Fibroblast of gingiva (primary cell): ENCODE data around the gene OR10A3.
"Not testable (repeated sequence)": the region's sequence is repeated elsewhere in the genome, so short reads cannot be mapped to it uniquely, and the experiment has no call there.

Experiments
- DNase-seq: peaks from one replicate; pipeline ENCODE4 v3.0.0-alpha.2; 2011; ENCODE audit warnings: low read depth

OR10A3 gene, protein sequence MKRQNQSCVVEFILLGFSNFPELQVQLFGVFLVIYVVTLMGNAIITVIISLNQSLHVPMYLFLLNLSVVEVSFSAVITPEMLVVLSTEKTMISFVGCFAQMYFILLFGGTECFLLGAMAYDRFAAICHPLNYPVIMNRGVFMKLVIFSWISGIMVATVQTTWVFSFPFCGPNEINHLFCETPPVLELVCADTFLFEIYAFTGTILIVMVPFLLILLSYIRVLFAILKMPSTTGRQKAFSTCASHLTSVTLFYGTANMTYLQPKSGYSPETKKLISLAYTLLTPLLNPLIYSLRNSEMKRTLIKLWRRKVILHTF

DNA sequence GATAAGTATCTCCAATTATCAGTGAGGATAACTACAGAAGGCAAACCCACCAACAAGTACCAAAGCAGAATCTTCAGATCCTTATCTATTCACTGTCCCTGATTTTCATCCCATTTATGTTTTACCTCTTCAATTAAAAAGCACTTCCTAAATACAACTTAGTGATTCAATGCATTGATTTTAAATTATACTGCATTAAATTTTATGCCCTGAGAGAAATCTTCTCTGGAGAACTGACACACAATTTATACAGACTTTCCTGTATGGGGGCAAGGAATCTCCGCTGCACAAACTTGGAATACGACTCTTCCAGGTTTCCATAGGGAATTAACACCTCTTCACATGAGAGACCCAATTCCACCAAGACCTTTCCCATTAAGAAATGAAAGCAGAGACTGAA lies at the start of gene OR10A3:
Gene OR10A3 (minus strand): TSS at position 101 of the 400 bp plus-strand sequence. CDS start 2,188 bp downstream, outside the sequence.
- DNase-seq: no peak

DNA sequence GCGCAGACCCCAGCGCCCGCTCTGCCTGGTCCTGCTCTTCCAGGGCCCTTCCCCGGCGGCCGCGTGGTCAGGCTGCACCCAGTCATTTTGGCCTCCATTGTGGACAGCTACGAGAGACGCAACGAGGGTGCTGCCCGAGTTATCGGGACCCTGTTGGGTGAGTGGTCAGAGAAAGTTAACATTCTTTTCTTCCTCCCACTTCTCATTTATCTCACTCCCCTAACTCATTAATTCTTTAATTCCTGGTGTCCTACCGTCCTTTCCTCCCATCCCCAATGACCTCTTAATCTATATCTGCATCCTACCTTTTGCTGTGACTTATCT lies 46.0 kb upstream of the OR10A3 start:
- not testable (repeated sequence) for DNase-seq

DNA sequence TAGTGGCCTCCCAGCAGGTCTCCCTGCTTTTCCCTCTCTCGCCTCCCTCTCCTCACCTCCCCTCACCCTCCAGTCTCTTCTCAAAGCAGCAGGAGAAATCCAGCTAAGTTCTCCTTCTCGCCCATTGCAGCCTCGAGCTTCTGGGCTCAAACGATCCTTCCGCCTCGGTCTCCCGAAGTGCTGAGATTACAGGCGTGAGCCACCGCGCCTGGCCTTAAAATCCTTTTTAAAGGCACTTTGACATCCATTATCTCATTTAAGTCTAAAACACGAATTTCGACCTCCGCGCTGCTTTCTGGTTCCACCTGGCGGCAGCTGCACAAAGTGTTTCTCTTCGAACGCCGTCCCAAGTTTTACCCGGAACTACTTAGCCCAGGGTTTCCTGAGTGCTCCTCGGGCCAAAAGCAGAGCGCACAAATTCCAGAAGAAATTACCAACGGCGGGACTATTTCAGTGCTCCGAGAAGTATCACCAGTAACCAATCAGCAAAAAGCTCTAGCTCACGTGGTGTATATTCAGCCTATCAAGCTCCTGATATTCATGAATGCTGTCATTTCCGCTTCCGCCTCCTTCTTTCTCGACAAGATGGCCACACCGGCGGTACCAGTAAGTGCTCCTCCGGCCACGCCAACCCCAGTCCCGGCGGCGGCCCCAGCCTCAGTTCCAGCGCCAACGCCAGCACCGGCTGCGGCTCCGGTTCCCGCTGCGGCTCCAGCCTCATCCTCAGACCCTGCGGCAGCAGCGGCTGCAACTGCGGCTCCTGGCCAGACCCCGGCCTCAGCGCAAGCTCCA lies 45.5 kb upstream of the OR10A3 start, which contains the start of gene EIF3F:
Gene EIF3F (plus strand): TSS at position 570 of the 792 bp plus-strand sequence. CDS start 16 bp downstream, at position 586.
- peak; percentile 99 for DNase-seq

DNA sequence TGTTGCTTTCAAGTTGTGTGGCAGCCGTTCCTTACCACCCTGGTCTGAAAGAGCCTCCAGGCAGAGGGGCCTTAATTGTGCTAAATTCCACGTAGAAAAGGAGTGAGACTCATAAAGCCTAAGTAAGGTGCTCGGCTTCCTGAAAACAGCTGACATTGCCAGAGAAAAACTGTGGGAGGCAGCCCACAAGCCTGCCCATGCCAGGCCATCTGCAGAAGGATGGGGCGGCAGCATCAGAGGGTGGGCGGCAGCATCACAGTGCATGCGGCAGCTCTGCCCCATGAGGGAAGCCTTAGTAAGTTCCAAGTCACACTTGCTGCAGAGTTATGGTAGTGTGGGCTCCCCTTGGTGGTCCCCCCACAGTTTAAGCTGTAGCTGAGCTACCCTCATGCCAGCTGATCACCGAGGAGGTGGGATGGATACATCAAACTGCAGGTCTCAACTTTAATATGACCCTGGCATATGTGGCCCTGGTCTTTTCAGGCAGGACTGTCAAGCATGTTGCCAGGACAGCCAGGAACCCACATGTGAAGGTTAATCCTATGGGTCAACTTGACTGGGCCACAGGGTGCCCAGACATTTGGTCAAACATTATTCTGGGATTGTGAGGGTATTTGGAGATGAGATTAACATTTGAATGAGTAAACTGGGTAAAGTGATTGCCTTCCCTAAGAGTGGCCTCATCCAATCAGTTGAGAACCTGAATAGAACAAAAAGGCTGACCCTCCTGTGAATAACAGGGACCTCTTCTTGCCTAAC lies 42.5 kb upstream of the OR10A3 start:
- DNase-seq: no peak

DNA sequence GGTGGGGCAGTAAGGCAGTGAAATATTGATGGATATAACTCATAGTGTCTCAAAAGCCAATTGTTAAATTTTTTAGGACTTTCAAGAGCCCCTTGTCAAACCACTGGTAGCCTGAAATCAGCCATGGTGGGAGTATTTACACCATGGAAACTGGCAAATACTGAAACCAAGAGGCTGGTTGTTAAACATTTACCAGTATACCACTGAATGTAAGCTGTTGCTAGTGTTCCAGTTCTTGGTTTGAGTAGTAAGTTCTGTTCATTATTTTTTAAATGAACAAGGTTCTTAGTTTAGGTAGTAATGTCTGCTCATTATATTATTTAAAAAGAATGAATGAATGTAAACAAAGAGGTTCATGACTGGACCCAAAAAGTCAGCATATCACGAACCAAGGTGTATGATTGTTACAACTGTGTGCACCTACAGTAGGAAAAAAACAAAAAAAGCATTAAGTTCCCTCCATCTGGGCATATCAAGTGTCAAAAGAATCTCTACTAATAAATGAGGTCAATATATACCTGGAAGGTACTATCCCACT lies 41.1 kb upstream of the OR10A3 start:
- DNase-seq: no peak

DNA sequence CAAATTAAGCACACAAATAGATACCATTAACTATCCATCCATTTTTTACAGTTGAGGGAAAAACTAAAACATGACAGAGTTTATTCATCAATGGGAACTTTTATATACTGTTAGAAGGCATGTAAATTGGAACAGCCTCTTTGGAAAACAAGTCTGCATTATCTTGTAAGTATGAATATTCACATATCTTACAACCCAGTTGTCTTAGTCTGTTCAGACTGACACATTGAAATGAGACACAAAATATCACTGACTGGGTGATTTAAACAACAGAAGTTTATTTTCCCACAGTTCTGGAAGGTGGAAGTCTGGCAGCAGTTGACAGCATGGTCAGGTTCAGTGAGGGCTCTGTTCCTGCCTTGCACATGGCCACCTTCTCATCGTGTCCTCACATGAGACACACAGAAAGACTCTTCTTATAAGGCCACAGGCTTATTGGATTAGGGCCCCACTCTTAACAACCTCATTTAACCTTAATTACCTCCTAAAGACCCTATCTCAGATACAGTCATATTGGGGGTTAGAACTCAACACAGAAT lies 40.2 kb upstream of the OR10A3 start:
- DNase-seq: no peak

DNA sequence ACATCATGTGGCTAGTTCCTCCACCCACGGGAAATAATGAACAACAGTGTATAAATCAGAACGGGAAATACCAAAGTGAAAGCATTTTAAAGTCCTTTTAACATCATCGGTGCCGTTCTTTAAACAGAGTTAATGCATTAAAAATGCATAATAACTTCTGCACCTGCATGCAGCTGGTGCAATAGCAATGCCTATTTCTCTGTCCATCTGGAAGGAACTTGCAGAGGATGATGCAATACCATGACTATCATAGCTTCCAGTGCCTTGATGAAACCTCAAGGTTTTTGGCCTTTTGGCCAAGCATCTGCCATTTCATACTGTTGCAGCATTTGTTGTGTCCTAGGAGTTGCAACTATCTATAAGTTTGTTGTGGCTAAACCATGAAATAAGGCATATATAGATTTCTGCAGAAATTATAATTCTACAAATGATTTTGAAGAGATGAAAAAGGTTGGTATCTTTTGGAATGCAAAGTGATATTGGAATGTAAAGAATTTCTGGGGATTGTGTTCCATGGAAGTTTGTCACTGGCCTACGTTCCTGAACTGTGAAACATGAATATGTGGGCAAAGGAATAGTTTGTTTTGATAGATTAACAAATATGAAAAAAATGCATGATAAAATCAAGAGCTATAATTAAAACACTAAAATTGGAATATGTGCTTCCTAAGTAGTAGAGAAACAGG lies 35.9 kb upstream of the OR10A3 start:
- peak; percentile 90 for DNase-seq

DNA sequence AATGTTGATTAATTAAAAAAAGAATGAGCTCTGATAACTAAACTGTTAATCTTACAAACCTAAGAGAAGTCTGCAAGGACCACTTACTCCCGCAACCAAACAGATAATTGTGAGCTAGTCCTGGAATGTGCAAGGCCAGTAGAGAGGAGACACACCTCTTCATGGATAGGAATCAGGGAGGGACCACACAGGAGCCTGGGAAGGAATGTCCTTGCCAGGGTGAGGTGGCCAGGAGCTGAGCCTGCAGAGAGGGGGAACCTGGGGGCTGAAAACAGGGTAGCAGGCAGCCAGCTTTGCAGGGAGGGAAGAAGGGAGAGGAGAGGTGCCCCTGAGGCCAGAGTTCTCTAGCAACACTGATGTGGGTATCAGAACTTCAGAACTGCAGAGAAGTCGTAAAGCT lies 33.2 kb upstream of the OR10A3 start:
- no peak for DNase-seq

DNA sequence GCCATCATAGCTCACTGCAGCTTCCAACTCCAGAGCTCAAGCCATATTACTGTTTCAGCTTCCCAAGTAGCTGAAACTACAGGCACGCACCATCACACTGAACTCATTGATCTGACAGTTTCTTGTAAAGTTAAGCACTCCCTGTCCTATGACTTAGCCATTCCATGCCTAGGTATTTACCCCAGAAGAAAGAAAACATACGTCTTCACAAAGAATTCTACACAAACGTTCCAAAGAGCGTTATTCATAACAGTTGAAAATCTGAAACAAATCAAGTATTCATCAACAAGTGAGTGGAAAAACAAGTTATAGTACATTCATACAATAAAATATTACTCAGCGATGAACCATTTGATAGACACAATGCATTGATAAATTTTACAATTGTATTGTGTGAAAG lies 31.5 kb upstream of the OR10A3 start:
- peak; percentile 27 for DNase-seq

DNA sequence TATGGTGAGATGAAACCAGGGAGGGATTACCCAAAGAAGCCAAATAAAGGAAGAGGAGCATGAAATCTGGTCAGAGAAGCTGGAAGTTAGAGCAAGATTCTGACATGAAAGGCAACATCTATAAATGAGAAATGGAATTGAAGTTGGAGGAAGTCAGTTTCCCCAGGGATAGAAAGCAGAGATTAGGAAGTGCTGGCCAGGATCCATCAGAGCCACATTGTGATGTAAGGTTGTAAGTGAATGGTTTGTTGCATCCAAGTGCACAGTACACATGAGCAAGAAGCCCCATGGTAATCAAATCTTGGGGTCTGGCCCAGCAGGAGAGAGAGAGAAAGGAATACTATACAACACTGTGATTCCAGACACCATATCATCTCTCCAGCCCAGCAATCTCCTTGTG lies 30.3 kb upstream of the OR10A3 start:
- DNase-seq: no peak

DNA sequence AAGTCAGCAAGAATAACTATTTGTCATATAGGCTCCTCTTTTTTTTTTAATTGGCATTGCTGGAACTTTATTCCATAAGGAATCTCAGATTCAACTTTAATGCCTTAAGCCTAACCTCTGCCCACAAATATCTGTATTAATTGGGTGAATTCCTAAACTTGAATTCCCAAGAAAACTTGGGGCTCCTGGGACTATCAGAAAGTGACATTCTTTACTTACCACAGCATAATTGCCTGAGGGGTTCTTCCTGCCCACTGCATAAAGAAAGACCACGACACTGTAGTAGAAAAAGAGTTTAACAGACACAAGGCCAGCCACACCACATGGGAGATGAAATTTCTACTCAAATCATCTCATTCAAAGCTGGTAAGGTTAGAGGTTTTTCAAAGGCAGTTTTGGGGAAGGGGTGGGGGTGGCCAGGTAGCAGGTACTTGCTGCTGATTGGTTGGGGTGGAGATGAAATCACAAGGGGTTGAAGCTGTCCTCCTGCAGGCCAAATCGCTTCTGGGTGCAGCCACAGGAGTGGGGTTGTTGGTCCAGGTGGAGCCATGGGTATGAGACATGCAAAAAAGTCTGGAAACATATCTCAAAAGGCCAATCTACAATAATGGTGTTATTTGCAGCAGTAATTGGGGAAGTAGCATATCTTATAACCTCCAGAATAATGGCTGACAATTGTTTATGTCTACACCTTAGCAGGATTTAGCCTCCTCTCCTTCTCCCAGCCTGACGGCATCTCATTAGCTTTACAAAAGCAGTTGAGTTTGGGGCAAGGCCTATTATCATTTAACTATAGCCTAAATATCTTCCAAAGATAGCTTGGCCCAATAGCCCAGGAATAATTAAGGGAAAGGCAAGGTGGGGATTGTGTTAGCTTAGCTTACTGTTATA lies 28.5 kb upstream of the OR10A3 start:
- DNase-seq: no peak

DNA sequence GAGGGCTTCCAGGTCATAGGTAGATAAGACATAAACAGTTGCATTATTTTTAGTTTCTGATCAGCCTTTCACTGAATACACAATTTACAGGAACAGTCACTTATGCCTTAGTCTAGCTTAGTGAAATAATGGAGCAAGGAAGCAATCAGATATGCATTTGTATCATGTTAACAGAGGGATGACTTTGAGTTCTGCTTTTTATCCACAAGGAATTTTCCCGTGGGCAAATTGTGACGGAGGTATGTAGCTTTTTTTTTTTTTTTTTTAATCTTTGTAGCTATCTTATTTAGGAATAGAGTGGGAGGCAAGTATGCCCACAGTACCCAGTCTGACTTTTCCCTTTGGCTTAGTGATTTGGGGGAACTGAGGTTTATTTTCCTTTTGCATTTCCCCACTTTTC lies 27.2 kb upstream of the OR10A3 start:
- no peak for DNase-seq

DNA sequence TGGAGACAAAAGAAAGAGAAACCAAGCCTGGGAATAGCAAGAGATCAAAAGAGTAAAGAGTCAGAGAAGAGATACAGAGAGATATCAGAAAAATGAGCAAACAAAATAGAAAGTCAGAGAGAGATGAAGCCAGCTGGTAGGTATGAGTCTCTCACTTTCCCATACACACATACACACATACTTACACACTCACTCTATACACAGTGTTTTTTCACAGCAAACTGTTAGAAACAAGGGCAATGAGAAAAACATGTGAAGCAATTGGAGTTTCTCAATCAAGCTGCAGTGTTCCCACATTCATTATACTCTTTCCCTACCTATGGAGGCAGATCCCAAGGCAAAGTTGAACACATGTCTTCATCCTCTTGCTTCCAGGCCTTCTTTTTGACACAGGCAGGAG lies 26.3 kb upstream of the OR10A3 start:
- peak; percentile 43 for DNase-seq

DNA sequence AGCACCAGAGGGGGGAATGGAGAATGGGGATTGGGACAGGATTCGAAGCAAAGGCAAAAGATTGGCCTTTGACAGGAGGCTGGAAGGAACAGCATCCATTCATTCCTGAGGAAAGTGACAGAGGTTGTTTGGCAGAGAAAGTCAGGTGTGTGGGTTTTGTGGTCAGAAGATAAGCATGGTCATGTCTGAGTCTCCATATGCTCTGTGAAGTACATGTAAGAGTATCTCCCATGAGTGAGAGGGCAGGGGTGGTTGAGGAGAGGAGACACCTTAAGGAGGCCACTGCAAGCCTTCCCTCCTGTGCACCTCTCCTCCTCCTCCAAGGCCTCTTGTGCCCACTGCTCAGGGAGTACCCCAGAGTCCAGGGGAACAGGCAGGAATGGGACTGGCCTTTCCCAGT lies 25.6 kb upstream of the OR10A3 start:
- DNase-seq: no peak

DNA sequence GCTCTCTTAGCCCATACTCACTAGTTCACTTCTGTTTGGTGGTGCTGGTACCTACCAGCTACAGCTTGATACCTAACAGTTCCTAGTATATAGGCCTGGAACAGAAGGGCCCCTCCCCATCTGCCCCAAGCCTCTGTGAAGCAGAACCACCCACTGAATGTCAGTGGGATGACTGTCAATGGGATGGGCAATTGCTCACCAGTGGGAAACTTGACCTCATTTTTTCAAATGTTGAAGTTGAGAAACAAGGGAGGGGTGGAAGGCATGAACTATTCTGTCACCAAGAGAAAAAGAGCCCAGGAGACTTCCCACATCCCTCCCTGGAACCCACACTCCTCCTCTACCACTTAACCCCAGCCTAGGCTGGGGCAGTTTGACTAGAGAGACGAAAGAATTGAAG lies 23.9 kb upstream of the OR10A3 start, which contains the start of gene NLRP10:
Gene NLRP10 (minus strand): TSS at position 62 of the 400 bp plus-strand sequence. CDS start 1,952 bp downstream, outside the sequence.
- DNase-seq: peak; percentile 76

DNA sequence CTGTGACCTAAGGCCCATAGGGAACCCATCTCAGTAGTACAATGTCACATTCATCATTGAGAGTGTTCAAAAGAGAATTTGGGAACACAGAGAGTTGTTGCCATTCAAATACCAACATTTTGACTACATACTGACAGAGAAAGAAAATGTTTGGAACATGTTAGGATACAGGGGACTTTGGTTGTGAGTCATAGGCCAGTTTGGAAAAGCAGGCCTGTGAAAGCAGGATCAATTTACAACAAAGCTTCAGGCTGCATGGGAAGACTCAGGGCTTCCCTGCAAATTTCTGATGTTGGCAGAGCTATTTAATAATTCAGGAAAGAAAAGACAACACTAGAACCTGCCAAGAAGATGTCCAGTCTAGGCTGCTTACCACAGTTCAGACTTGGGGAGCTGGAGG lies 23.4 kb upstream of the OR10A3 start:
- DNase-seq: peak; percentile 75

DNA sequence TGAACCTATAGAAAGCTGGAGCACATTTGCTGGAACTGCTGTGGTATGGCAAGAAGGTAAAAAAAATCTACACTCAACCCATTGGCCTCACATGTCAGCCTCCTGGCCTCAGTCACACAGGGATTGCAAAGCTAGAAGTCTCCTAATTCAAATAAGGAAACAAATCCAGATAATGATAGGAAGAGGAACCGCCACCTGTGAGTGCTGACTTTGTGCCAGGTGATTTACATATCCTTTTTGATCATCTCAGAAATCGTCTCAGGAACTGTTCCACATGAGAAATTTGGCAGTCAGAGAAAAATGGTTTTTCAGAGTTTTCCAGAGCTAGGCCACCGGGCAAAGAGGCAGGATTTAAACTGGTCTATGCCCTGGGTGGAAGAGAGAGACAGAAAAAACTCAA lies 22.8 kb upstream of the OR10A3 start:
- no peak for DNase-seq

DNA sequence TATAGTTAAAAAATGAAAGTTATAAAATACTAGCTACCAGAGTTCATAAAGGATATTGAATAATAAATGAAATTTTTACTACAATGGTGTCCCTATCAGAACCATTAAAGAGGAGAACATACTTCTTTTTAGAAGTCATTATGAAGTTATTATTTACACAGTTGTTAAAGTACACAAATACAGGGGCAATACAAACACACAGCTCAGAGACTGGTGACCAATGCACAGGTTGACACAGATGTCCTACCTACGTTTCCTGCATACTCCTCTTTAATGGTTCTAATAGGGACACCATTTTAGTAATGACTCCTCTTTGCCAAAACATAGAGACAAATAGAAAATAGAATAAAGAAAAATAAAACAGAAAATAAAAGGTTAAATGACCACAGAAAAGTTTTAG lies 13.7 kb upstream of the OR10A3 start:
- DNase-seq: no peak

DNA sequence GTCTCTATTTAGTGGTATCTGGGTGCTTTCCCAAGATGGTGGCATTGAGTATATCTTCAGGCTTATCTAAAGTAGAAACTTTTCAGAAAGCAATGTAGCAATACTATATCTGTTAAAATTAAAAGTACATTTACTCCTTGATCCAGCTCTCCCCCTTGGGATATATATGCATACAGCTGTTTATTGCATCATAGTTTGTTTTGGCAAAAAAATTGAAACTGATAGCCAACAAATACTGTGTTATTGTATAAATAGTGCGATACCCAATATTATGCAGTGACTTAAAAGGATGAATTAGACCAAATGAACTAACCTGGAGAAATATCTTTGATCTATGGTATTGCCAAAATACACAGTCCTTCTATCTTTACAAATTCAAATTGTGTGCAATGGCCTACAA lies 8.4 kb upstream of the OR10A3 start:
- DNase-seq: peak; percentile 15

DNA sequence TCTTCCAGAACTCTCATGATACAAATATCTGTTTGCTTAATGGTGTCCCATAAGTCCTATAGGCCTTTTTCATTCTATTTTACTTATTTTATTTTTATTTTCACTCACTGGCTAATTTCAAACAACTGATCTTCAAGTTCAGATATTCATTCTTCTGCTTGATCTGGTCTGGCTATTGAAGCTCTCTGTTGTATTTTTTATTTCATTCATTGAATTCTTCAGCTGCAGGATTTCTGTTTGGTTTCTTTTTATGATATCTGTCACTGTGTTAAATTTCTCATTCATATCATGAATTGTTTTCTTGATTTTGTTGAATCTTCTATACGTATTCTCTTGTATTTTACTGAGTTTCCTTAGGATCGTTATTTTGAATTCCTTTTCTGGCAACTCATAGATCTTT lies 2.6 kb upstream of the OR10A3 start:
- DNase-seq: no peak
